HG03558 (cell line): ENCODE data around the gene IFI27L1.

Source experiments
- ATAC-seq: cut with Tn5 transposase; IDR thresholded peaks from one replicate; pipeline ENCODE4 v1.9.1; 2021; ENCODE audit warnings: moderate number of reproducible peaks; ENCODE audit not compliant: unreplicated experiment; ENCODE audit errors: extremely low read depth

IFI27L1 gene

GRCh38 chr14:94128216-94128839, 47.2 kb downstream of the IFI27L1 start:
- ATAC-seq: no peak

GRCh38 chr14:94129111-94129757, 48.1 kb downstream of the IFI27L1 start, which contains the start of gene IFI27L2:
Gene IFI27L2 (minus strand): TSS chr14:94129604. CDS start chr14:94129564, 40 bp downstream.
- ATAC-seq: peak; percentile 71

DNA sequence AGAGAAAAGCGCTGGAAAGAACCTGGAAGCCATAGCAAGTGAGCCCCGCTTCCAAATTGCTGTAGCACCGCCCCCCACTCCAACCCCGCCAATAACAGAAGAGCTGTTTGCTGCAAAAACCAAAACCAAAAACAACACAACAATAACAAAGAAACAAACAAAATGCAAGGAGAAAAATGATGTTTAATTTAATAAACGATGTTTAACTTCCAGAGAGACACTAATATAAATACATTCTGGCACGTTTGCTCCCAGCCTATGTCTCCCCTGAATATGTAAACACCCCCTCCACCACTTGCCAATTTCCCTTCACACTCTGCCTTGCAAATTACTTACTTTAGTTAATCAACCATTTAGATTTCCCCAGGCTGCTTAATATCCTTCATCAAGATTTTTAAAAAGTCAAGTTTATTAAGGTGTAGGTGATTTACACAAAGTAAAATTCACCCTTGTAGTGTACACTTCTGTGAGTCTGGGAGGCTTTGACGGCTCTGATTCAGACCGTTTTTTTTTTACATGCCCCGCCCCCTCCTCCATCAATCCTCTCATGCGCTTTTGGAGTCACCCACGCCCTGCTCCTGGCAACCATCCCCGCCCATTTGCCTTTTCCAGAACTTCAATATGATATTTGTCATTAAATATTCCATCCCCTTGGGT, 48.8 kb downstream of the IFI27L1 start:
- ATAC-seq: no peak

DNA sequence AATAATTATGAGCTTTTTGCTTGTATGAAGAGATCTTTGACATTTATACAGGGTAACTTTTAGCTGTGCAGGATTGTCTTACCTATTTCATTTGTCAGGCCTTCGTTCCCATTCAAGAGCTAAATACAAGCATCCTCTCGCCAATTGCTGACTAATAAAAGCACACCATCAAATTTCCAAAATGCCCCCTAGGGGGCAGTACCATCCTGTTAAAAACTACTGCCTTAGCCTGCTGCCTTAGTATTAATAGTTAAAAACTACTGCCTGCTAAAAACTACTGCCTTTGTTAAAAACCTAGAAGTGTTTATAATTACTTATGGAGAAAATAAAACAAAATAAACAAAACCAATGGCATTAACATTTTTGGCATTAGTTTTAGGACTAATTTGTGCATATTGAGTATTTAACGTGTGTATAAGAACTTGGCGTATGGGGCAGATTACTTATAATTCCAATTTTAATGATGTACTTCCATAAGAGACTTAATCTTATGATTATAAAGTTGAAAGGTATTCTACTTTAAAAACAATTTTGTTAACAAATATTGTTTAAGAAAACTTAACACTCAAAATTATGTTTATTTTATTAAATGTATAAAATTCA, 51.3 kb downstream of the IFI27L1 start:
- no peak for ATAC-seq

DNA sequence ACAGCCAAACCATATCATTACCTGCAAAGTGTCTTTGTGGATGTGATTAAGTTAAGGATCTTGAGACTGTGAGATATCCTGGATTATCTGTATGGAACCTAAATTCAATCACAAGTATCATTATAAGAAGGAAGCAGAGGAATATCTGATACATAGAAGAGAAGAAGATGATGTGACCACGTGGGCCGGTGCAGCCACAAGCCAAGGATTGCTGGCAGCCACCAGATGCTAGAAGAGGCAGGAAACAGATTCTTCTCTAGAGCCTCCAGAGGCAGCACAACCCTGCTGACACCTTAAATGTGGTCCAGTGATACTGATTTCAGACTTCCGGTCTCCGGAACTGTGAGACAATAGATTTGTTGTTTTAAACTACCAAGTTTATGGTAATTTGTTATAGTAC, 54.4 kb downstream of the IFI27L1 start:
- no peak for ATAC-seq

DNA sequence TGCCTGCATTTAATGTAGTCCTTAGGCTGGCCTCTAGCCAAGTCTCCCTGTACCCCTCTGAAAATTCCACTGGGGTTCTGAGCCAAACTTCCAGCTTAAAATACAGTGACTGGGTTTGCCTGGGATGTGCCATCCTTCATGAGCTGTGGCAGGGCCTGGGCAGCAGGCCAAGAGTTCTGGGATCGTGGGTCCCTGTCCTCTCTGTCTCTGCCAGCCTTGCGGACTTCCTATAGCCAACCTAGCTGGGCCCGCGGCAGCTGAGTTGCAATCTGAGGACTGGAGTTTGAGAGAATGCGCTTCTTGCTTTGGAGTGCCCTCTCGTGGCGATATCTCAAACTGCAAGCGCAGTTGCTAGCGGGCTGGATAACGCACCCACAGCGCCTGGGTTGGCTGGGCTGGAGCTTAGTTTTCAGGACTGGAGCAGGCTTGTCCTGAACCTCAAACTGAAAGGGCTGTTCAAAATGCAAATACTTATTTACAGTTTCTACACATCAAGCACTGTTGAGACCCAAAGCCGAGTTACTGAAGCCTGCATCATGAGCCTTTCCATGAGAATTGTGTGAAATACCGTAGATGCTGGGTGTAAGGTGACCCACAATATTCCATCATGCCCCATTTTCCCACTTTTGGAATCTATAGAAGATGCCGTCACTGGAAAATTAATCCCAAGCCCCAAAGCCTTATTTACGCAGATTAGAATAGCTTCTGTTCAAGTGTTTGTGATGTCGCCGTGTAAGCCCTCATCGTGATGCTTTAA, 55.6 kb downstream of the IFI27L1 start:
- no peak for ATAC-seq

DNA sequence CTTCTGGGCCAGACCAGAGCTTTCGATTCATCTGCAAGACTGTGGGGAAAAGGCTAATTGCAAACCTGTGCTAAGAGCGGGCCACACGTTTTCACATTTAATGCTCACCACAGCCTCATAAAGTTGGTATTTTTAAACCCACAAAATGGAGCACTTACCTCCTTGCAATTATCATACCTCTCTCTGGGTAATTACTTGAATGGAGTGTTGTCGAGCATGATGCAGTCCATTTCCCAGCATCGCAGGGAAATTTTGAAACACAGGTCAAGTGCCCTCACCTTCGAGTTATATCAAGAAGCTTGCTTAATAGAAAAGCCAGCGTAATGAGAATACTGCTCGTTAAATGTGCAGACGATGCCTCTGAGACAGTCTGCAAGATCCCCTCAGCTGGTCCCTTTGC, 57.1 kb downstream of the IFI27L1 start:
- no peak for ATAC-seq

- no peak for ATAC-seq
Observed at GRCh38 chr14:94139006-94139405, 57.9 kb downstream of the IFI27L1 start.

DNA sequence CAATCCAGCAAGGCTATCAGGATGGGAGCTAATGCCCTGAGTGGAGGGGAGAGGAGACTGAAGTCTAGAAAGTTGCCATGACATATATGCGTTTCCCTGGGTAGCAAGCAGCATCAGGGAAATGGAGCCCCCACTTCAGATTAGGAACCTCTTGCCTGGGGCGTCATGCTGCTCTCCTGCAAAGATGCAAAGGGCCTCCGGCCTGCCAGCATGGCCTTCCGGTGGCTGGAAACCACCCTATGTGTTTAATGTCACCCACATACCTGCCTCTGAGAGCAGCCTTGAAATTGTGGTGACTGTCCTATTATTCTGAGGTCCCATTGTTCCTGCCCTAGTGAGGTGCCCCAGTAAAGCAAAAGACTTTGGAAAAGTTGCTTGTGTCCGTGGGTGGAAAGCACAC, 58.3 kb downstream of the IFI27L1 start:
- ATAC-seq: no peak

GRCh38 chr14:94142247-94142646, 61.1 kb downstream of the IFI27L1 start:
- no peak for ATAC-seq

- ATAC-seq: no peak
Observed at GRCh38 chr14:94142836-94143235, 61.7 kb downstream of the IFI27L1 start.

GRCh38 chr14:94143239-94143638, 62.1 kb downstream of the IFI27L1 start:
- no peak for ATAC-seq

GRCh38 chr14:94143711-94144110, 62.6 kb downstream of the IFI27L1 start:
- ATAC-seq: no peak

- no peak for ATAC-seq
Observed at GRCh38 chr14:94144765-94145164, 63.7 kb downstream of the IFI27L1 start.

- ATAC-seq: no peak
Observed at GRCh38 chr14:94145902-94146527, 64.9 kb downstream of the IFI27L1 start.
